ENCODE measurements around the gene OBSL1. TPM values are rescaled to one million over a fixed set of nuclear protein-coding genes. Genes with fewer than 3 reads are reported as not detected.

The OBSL1 gene
- polyA plus RNA-seq, 3 donors: 150 to 189 (median 179) TPM

GRCh38 chr2:219569635-219570034 is 1.7 kb downstream of the OBSL1 start:
- no peak for DNase-seq

DNA sequence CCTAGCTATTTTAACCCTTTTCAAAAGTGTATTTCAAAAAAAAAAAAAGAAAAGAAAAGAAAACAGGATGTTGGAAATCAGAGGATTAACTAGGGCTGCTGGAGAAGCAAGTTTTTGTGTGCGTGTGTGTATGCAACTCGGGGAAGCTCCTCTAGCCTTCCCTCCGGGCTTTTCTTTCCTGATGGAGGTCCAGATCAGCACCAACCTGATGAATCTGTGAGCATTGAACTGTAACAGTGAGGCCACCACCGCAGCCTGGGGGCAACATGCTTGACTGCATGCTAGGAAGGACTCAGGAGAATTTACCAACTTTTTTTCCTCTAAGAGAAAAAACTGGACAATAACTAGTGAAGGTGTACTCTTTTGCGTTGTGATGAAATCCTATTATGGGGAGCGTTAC is 2.3 kb downstream of the OBSL1 start:
- no peak for DNase-seq

- no peak for DNase-seq
Measured at GRCh38 chr2:219567791-219568361, 3.5 kb downstream of the OBSL1 start.

GRCh38 chr2:219567131-219567530 is 4.2 kb downstream of the OBSL1 start:
- no peak for DNase-seq

GRCh38 chr2:219566640-219567039 is 4.7 kb downstream of the OBSL1 start:
- DNase-seq: no peak

DNA sequence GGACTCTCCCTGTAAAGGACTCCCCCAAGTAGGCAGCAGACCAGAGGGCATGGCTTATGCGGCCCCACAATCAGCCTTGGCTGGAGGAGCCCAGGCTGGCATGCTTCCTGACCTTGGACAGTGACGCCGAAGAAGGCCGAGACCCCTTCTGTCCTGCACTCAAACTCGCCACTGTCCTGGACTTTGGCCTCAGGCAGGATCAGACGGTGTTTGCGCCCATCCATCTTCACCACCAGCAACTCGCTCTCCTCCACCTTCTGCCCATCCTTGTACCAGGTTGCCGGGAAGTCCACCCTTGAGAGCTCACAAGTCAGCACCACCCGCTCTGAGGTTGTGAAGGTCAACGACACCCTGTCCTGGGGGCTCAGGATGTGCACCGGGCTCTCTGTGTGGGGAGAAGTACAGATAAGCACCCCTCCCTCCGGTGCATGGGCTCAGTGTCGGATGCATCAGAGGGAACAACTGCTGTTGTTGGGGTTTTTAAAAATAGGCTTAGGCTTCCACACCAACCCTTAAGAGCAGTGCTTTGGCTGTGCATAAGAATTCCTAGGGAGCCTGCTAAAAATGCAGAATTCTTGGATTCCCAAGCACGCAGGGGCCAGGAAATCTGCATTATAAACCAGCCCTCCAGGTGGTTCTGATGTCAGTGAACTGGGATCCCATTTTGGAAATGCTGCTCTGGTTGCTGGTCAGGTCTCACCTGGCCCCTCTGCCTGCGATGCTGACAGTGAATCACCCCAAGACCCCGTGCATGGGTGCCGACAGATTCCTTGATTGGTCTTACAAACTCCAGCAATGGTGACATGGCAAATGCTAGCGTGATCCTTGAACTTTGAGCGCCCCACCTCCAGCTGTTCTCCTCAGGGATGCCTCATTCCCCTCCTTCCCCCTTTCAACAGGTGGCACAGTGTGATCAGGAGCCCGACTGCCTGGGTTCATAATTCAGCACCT is 5.9 kb downstream of the OBSL1 start:
- no peak for DNase-seq

DNA sequence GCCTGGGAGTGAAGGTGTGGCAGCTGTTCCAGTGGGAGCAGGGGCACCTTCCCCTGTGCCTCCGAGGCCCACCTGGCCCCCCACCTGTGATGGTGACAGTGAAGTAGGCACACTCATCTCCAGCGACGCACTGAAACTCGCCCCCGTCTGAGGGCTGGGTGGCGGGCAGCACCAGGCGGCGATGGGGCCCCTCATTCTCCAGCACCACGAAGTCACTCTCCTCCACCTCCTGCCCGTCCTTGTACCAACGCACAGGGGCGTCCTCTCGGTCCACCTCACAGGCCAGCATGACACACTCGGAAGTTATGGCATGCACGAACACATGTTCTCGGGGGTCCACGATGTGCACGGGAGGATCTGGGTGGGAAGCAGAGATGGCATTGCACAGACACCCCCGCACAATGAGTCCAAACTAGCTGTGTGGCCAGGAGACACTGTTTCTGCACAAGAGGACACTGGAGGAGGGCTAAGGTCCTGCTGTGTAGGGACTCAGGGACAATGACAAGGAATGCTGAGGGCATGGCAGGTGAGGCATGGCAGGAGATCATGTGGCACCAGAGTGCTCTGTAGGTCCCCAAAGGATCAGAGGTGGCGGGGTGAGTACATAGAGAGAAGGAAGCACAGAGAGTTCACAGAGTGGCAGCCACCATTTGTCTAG is 7.9 kb downstream of the OBSL1 start:
- no peak for DNase-seq

- no peak for DNase-seq
Measured at GRCh38 chr2:219562049-219563020, 9.0 kb downstream of the OBSL1 start.

- no peak for DNase-seq
Measured at GRCh38 chr2:219561179-219562048, 9.9 kb downstream of the OBSL1 start.

GRCh38 chr2:219560893-219561178 is 10.5 kb downstream of the OBSL1 start:
- DNase-seq: no peak

GRCh38 chr2:219560037-219560892 is 11.1 kb downstream of the OBSL1 start:
- no peak for DNase-seq

DNA sequence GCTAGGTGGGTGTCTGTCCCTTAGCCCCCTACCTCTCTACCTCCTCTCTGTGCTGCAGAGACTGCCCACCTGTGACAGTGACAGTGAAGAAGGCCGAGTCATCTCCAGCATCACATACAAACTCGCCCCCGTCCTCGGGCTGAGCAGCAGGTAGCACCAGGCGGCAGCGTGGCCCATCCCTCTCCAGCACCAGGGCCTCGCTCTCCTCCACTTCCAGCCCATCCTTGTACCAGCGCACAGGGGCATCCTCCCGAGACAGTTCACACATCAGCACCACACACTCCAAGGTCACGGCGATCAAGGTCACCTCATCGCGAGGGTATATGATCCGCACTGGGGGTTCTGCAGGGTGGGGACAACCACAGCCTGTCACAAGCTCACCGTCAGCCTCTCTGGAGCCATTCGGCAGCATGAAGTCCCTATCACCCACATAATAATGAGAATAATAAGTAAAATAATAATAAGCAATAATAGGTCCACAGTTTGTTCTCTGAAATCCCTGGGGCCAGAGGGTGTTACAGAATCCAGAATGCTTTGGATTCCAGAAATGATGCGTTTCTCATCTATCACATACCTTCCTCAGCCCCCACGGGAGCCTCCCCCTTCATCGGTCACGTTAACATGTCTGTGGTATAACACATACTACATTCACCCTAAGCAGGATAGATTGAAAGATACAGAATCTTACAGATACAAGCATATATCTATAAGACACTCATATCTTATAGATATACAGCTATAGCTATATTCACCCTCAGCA is 12.0 kb downstream of the OBSL1 start:
- DNase-seq: no peak

- no peak for DNase-seq
Measured at GRCh38 chr2:219557791-219558785, 13.3 kb downstream of the OBSL1 start.

- DNase-seq: no peak
Measured at GRCh38 chr2:219557320-219557719, 14.0 kb downstream of the OBSL1 start.

- no peak for DNase-seq
Measured at GRCh38 chr2:219556413-219556812, 14.9 kb downstream of the OBSL1 start.

DNA sequence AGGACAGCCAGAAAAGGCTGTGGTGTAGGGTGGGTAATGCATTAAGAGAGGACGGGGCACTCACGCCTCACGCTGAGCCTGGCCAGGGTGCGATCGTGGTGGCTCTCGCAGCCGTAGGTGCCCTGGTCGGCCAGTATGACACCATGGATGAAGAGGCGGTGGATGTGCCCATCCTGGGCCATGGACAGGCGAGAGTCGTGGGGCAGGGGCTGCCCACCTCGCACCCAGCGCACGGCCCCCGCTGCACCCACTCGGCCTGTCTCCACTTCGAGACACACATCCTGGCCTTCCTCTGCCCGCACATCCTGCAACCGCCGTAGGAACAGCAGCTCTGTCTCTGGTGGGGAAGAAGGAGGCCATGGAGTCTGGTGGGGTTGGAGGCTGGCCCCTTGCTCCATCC is 15.4 kb downstream of the OBSL1 start:
- DNase-seq: no peak

DNA sequence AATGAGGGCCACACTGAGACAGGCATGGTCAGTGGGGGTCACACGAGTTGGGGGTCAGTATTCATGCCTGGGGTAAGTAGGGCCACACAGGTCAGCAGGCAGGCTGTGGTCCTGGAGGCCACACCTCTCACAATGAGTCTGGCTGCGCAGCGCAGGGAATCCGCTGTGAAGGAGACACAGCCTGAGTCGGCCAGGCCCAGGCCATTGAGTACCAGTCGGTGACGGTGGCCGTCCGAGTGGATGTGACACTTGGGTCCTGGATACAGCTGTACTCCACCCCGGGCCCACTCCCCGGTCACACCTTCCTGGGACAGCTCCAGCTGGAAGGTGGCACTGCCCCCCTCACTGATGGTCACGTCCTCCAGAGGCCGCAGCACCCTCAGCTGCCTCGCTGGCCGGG is 17.0 kb downstream of the OBSL1 start:
- DNase-seq: no peak

DNA sequence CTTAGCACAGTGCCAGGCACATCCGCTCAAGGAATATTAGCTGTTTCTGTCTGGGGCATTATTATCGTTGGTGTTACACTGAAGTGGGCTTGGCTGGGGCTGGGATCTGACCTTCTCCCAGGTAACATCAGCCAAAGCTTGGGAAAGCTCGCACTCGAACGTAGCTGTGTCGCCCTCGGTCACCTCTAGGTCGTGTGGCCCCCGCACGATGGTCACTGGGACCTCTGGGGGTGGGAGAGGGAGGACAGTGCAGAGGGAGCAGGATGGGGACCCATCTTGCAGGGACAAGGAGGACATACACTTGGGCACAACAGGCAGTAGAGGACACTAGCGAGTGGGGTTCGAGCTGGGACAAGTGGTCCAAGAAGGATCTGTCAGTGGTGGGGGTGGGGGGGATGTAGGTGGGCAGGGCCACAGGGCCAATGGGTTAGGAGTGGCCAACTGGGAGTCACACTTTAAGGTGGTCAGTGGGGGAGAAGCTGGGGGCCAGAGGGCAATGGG is 17.8 kb downstream of the OBSL1 start:
- DNase-seq: no peak
